ENCODE measurements around the gene SHTN1. TPM values are rescaled to one million over a fixed set of nuclear protein-coding genes. Genes with fewer than 3 reads are reported as not detected.

SHTN1 gene
- total RNA-seq, 1 experiment from 2014 or later: 67.8 TPM

GRCh38 chr10:116870949-116871348, 134.0 kb downstream of the SHTN1 start:
- no peaks in the 10 kb centered on the region for H3K9me3 ChIP-seq (ENCODE audit: control insufficient read depth, insufficient read depth, low read depth, low read length)
- no TSS peak for BruUV-seq (replicated peaks)
- ATAC-seq: no peak
- no peak overlapping the region for H3K4me3 ChIP-seq (ENCODE audit: low read depth in 2 of 2, low read length in 2 of 2)
- TF ChIP-seq, protein P1, sequence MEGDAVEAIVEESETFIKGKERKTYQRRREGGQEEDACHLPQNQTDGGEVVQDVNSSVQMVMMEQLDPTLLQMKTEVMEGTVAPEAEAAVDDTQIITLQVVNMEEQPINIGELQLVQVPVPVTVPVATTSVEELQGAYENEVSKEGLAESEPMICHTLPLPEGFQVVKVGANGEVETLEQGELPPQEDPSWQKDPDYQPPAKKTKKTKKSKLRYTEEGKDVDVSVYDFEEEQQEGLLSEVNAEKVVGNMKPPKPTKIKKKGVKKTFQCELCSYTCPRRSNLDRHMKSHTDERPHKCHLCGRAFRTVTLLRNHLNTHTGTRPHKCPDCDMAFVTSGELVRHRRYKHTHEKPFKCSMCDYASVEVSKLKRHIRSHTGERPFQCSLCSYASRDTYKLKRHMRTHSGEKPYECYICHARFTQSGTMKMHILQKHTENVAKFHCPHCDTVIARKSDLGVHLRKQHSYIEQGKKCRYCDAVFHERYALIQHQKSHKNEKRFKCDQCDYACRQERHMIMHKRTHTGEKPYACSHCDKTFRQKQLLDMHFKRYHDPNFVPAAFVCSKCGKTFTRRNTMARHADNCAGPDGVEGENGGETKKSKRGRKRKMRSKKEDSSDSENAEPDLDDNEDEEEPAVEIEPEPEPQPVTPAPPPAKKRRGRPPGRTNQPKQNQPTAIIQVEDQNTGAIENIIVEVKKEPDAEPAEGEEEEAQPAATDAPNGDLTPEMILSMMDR (IDR thresholded peaks at IDR 0.05): no peak
- no peak for TF ChIP-seq POLR2AphosphoS5 (IDR thresholded peaks at IDR 0.05; ENCODE audit: low read depth, low read length)
- TF ChIP-seq TCF7L2 (IDR thresholded peaks at IDR 0.05; ENCODE audit: low read depth, low read length): no peak
- no peak for TF ChIP-seq SIN3A (IDR thresholded peaks at IDR 0.05; ENCODE audit: borderline replicate concordance, insufficient read depth, low read depth, low read length)
- TF ChIP-seq REST (IDR thresholded peaks at IDR 0.05; ENCODE audit: insufficient read depth in 1 of 2, low read depth in 2 of 2, low read length in 1 of 2): no peak
- ChIA-PET CTCF (no interaction called here), POLR2A (interaction anchor here (0.6 kb wide), 1 partner anchor 75 kb away, joined by 5 read pairs; no protein-coding TSS in a partner anchor)
- intact Hi-C loops (cut with micrococcal nuclease; ENCODE audit: unreplicated experiment) (no loop called here), in situ Hi-C loops (cut with HindIII; ENCODE audit: low pct_unique_long_range_greater_than_20kb, low sequenced_read_pairs) (no loop called here)
- DNase-seq (ENCODE audit: low read depth, low spot score): no peak
- H3K27ac ChIP-seq (ENCODE audit: low read length): no peak overlapping the region
- no peaks in the 10 kb centered on the region for H3K4me1 ChIP-seq (ENCODE audit: control insufficient read depth, insufficient read depth, low read length)
- no peaks in the 10 kb centered on the region for H3K36me3 ChIP-seq (ENCODE audit: control insufficient read depth, insufficient read depth, low read length)
- H3K27me3 ChIP-seq (ENCODE audit: control insufficient read depth, insufficient read depth, low read length): peaks cover 10% of the 10 kb centered on the region; the same call in 1 of the 2 replicates

DNA sequence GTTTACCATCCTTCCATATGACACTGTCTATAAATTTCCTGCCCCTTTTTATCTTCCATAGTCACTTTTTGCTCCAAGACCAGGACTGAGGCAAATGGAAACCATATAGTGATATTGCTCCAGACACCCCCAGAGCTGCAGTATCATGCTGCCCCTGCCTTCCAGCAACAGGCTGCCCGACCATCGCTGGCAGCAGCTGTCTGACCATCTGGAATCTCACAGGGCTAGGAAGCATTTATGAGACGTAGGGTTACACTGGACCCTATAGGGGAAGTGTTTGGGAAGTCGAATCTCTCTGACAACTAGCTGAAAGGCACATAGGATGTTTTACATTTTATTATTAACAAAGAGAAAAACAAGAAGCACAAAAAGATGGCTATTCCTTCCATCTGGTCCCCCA, 136.3 kb downstream of the SHTN1 start:
- Histone ChIP-seq H3K9me3 (ENCODE audit: control insufficient read depth, insufficient read depth, low read depth, low read length) (no peaks in the 10 kb centered on the region), H3K4me1 (ENCODE audit: control insufficient read depth, insufficient read depth, low read length) (no peaks in the 10 kb centered on the region), H3K36me3 (ENCODE audit: control insufficient read depth, insufficient read depth, low read length) (no peaks in the 10 kb centered on the region), H3K27me3 (ENCODE audit: control insufficient read depth, insufficient read depth, low read length) (peaks cover 8% of the 10 kb centered on the region; the same call in 1 of the 2 replicates), H3K27ac (ENCODE audit: low read length) (no peak overlapping the region), H3K4me3 (ENCODE audit: low read depth in 2 of 2, low read length in 2 of 2) (no peak overlapping the region)
- DNase-seq (ENCODE audit: low read depth, low spot score) (no peak), ATAC-seq (no peak)
- ChIA-PET CTCF (no interaction called here), POLR2A (no interaction called here)
- in situ Hi-C loops (cut with HindIII; ENCODE audit: low pct_unique_long_range_greater_than_20kb, low sequenced_read_pairs): no loop called here
- BruUV-seq (replicated peaks): no TSS peak
- intact Hi-C loops (cut with micrococcal nuclease; ENCODE audit: unreplicated experiment): no loop called here
- TF ChIP-seq POLR2AphosphoS5 (IDR thresholded peaks at IDR 0.05; ENCODE audit: low read depth, low read length) (no peak), TCF7L2 (IDR thresholded peaks at IDR 0.05; ENCODE audit: low read depth, low read length) (no peak), SIN3A (IDR thresholded peaks at IDR 0.05; ENCODE audit: borderline replicate concordance, insufficient read depth, low read depth, low read length) (no peak), REST (IDR thresholded peaks at IDR 0.05; ENCODE audit: insufficient read depth in 1 of 2, low read depth in 2 of 2, low read length in 1 of 2) (no peak)
- TF ChIP-seq, protein P1 (IDR thresholded peaks at IDR 0.05): no peak
